ENCODE results near the gene APBB2.
A peak's percentile ranks its signal among the peaks of the same experiment; 100 is the strongest.
"Not testable (repeated sequence)": the region's sequence is repeated elsewhere in the genome, so short reads cannot be mapped to it uniquely, and the experiment has no call there.

APBB2 gene

DNA sequence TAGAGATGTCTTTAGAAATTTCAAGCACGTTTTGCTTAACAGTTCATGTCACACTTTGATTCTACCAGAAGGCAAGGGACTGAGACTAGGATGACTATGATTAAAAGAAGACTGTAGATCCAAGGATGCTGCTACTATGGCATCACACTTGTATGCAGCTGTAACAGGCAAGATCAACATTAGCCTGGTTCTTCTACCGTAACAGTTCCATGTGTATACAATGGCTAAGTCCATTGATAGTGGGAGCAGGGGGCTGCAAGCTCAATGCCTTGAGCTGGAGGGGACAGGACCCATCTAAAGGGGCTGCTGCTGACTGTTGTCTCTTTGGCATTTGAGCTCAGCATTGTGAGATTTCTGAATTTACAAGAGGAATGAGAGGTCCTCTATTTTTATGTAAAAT is 212.0 kb downstream of the APBB2 start:
- H3K4me3 Mint-ChIP-seq: no peak overlapping the region
- H3K4me1 Mint-ChIP-seq: no peaks in the 10 kb centered on the region
- ATAC-seq (no peak), DNase-seq (no peak)
- H3K27me3 Mint-ChIP-seq: peaks cover under 1% of the 10 kb centered on the region
- H3K27ac Mint-ChIP-seq: no peak overlapping the region
- no peaks in the 10 kb centered on the region for H3K9me3 Mint-ChIP-seq

DNA sequence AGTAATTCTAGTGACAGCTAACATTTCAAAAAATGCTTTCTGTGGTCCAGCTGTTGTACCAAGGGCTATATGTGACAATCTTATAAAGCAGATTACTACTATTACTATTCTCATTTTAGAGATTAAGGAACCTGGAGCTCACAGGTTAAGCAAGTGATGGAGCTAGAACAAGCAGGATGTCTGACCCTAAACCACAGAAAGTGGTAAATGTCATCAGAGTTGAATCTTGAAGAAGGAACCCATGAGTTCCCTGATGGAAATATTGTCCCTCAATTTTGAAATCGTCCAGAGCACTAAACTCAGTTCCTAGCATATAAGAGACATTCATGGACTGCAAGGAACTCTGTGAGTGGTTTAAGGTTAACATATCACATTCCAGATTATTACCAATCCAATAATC is 214.0 kb downstream of the APBB2 start:
- no peaks in the 10 kb centered on the region for H3K9me3 Mint-ChIP-seq

DNA sequence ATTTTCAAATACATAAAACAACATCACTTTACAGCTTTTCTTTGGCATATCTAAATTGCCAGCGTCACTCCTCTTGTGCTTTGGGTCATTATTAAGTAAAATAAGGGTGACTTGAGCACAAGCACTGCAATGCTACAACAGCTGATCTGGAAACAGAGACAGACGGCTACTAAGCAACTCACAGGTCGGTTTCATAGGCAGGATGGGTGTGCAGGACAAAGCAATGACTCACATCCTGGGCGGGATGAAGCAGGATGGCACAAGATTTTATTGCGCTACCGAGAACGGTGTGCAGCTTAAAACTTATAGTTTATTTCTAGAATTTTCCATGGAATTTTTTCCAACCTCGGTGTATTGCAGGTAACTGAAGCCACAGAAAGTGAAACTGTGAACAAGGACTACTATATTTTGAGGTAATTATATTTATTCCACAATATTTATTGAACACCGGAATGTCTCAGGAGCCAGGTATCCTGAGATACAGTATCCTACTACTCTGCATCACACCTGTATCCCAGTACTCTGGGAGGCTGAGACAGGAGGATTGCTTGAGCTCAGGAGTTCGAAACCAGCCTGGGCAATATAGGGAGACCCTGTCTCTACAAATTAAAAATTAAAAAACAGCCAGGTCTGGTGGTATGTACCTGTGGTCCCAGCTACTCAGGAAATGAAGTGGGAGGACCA is 215.5 kb downstream of the APBB2 start:
- H3K27ac Mint-ChIP-seq: no peak overlapping the region
- ATAC-seq: no peak

More for the DNA sequence above, 214.0 kb downstream of the APBB2 start:
- peaks cover 17% of the 10 kb centered on the region for H3K27me3 Mint-ChIP-seq
- DNase-seq (no peak), ATAC-seq (no peak)
- no peak overlapping the region for H3K4me3 Mint-ChIP-seq
- no peak overlapping the region for H3K27ac Mint-ChIP-seq
- no peaks in the 10 kb centered on the region for H3K4me1 Mint-ChIP-seq

DNA sequence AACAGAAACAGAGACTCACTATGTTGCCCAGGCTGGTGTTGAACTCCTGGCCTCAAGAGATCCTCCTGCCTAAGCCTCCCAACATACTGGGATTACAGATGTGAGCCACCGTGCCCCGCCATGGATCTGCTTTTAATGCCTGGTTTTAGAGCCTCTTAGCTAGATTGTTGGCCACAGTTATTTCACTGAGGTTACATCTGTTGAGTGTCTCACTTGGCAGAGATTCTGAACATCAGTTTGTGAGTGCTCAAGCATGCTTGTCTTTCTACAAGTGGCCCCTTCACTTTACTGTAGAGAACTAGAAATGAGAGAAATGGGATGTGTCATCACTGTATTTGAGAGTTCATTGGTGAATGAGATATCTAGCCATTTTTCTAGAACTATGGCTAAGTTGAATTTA is 218.5 kb downstream of the APBB2 start:
- peaks cover 17% of the 10 kb centered on the region for H3K27me3 Mint-ChIP-seq
- H3K27ac Mint-ChIP-seq: no peak overlapping the region
- H3K4me3 Mint-ChIP-seq: no peak overlapping the region
- no peaks in the 10 kb centered on the region for H3K4me1 Mint-ChIP-seq
- H3K9me3 Mint-ChIP-seq: no peaks in the 10 kb centered on the region
- ATAC-seq (no peak), DNase-seq (no peak)

More for the DNA sequence above, 215.5 kb downstream of the APBB2 start:
- no peaks in the 10 kb centered on the region for H3K9me3 Mint-ChIP-seq
- H3K4me3 Mint-ChIP-seq: no peak overlapping the region
- peaks cover 17% of the 10 kb centered on the region for H3K27me3 Mint-ChIP-seq
- H3K4me1 Mint-ChIP-seq: no peaks in the 10 kb centered on the region
- DNase-seq: no peak

DNA sequence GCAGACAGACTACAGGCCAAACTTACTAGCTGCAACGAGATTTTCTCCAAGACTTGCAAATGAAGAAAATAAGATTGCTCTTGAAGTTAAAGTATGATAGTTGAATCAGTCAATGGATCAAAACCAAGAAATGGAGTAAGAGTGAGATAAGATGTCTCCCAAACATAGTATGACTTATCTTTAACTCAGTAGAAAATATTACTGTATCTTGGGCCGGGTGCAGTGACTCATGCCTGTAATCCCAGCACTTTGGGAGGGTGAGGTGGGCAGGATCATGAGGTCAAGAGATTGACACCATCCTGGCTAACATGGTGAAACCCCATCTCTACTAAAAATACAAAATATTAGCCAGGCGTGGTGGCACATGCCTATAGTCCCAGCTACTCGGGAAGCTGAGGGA is 220.0 kb downstream of the APBB2 start:
- ATAC-seq, H3K27ac Mint-ChIP-seq, DNase-seq, H3K4me3 Mint-ChIP-seq, H3K4me1 Mint-ChIP-seq, H3K9me3 Mint-ChIP-seq: not testable (repeated sequence)
- H3K27me3 Mint-ChIP-seq: peaks cover 17% of the 10 kb centered on the region

DNA sequence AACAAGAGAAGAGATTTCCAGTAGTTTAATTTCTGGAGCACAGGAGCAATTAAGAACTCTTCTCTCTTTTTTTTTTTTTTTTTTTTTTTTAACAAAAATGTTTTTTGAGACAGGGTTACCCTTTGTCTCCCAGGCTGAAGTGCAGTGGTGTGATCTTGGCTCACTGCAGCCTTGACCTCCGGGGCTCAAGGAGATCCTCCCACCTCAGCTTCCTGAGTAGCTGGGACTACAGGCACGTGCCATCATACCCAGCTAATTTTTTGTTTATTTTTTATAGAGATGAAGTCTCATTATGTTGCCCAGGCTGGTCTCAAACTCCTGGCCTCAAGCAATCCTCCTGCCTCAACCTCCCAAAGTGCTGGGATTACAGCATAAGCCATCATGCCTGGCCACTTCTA is 221.0 kb downstream of the APBB2 start:
- DNase-seq, H3K9me3 Mint-ChIP-seq, H3K4me1 Mint-ChIP-seq, ATAC-seq, H3K4me3 Mint-ChIP-seq, H3K27ac Mint-ChIP-seq: not testable (repeated sequence)
- peaks cover 17% of the 10 kb centered on the region for H3K27me3 Mint-ChIP-seq

DNA sequence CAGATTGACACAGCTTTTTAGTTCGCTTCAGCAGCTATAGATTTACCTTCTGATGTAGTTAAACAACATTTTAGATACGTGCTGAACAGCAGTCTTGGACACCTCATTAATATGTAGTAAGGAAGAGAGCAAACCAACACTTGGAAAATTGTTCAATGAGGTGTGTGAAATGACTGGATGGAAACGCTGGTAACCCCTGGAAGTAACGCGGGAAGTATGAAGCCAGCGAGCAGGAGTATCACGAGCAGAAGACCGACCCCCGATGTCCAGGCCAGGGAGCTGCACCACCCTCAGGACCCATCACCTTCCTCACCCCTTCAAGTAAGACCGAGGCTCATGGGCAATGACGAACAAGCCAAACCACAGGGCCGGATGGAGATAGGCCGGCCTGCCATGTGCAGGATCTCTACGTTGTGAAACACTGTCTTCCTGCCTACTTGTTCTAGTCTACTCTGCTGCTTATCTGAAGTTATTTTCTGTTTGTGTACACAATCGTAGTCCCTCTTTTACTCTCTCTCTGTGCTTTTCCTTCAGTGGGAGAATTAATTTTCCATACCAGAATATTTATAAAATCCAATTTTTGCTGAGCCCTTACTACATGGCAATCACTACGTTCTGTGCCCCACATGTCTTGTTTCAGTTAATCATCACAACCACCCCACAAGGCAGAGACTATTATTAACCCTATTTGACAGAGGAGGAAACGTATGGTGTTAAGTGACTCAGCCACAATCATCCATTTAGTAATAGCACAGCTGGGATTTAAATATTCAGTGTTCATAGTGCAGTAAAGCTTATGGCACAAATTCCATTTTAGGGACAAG is 221.7 kb downstream of the APBB2 start:
- no peak overlapping the region for H3K4me3 Mint-ChIP-seq
- H3K9me3 Mint-ChIP-seq: no peaks in the 10 kb centered on the region
- no peak for DNase-seq
- no peaks in the 10 kb centered on the region for H3K4me1 Mint-ChIP-seq
- H3K27me3 Mint-ChIP-seq: peaks cover 17% of the 10 kb centered on the region
- H3K27ac Mint-ChIP-seq: no peak overlapping the region
- peak; percentile 62 for ATAC-seq

DNA sequence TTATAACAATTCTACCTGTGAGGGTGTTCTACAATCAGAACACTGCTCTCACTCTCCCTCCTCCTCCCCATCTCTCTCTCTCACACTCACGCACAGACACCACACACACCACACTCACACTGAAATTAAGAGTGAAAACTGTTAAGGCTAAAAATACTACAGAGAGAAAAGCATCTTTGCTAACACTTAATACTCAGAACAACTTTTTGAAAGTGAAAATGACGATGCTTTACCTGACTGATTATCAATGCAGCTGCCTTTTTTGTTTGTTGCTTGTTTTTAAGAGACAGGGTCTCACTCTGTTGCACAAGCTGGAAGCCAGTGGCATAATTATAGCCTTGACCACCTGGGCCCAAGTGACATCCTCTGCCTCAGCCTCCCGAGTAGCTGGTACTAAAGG is 222.4 kb downstream of the APBB2 start:
- H3K9me3 Mint-ChIP-seq: no peaks in the 10 kb centered on the region
- DNase-seq: no peak
- H3K27ac Mint-ChIP-seq: no peak overlapping the region
- no peaks in the 10 kb centered on the region for H3K4me1 Mint-ChIP-seq
- peaks cover 13% of the 10 kb centered on the region for H3K27me3 Mint-ChIP-seq
- ATAC-seq: no peak
- no peak overlapping the region for H3K4me3 Mint-ChIP-seq

DNA sequence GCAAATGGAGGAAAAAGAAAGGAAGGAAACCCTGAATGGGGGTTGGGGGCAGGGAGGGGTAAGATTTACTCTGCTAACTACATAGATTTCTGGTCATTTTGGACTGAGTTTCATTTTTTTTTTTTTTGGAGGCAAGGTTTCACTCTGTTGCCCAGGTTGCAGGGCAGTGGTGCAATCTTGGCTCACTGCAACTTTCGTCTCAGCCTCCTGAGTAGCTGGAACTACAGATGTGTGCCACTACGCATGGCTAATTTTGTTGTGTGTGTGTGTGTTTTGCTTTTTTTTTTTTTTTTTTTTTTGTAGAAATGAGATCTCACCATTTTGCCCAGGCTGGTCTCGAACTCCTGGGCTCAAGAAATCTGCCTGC is 223.5 kb downstream of the APBB2 start:
- Mint-ChIP-seq H3K27ac (no peak overlapping the region), H3K9me3 (no peaks in the 10 kb centered on the region), H3K4me1 (no peaks in the 10 kb centered on the region), H3K4me3 (no peak overlapping the region), H3K27me3 (peaks cover 2% of the 10 kb centered on the region)
- ATAC-seq (no peak), DNase-seq (no peak)

DNA sequence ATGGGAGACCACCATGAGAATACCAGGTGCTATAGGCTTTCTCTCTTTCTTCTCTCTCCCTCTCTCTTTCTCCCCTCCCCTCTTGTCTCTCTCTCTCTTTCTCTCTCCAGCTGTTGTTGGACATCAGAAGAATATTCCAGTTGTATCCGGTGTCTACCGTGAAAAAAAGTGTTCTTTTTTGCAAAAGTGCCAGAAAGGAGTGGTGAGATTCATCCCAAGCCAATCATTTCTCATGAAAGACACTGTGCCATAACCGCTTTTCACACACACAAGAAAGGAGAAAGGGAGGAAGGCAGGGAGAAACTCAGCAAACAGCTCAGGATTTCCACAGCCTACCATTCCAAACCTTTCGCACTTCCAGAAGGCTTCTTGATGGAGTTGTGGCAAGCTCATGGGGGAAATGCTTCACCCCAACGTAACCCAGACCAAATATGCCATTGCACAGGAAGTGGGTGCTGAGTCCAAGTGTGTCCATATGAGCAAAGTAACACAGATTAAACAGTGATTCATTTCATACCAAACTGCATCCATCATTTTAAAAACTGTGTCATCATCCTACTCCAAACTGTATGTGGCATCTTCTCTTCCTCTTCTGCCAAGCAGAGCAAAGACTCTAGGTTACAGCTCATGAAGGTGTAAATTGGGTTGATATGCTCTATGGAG is 224.0 kb downstream of the APBB2 start:
- DNase-seq (no peak), ATAC-seq (peak; percentile 57)
- Mint-ChIP-seq H3K4me1 (no peaks in the 10 kb centered on the region), H3K27me3 (no peaks in the 10 kb centered on the region), H3K4me3 (no peak overlapping the region), H3K27ac (no peak overlapping the region), H3K9me3 (no peaks in the 10 kb centered on the region)

DNA sequence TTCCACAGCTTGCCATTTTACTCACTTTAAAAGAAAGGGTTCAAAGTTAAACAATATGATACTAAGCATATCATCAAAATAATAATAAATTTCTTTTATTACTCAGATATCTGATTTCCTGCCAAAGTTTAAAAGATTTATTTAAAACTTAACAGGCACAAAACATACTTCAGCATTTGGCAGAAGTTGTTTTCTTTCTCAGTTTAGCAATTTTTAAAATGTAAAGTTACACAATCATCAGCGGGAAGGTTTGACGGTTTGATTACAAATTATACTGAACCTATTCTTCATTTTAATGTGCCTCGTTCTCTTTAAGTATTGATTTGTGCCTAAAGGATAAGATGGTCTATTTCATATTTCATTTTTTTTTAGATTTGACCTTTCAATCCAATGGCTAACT is 227.2 kb downstream of the APBB2 start:
- no peaks in the 10 kb centered on the region for H3K27me3 Mint-ChIP-seq

DNA sequence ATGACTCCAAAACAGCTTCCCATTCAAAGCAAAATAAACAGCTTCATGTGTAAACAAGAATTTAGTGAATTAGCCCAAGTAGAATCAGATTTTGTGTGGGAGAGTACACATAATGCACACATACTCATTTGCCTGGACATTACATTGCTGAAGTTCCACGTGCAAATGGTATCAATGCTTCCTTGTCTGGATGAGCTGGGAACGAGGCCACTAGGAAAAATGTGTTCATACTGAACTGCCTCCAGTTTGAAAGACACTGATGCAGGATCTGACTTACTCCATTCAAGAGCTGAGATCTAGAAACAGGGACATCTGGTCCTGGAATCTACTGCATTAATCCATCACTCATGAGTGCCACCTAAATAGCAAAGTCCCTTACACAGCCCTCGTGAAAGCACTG is 228.0 kb downstream of the APBB2 start:
- Mint-ChIP-seq H3K27me3 (no peaks in the 10 kb centered on the region), H3K4me1 (no peaks in the 10 kb centered on the region), H3K27ac (peak overlapping the region in 1 of 2 donors; percentile 16), H3K4me3 (no peak overlapping the region), H3K9me3 (no peaks in the 10 kb centered on the region)
- no peak for ATAC-seq
- no peak for DNase-seq

More for the DNA sequence above, 227.2 kb downstream of the APBB2 start:
- no peak overlapping the region for H3K4me3 Mint-ChIP-seq
- H3K9me3 Mint-ChIP-seq: no peaks in the 10 kb centered on the region
- no peaks in the 10 kb centered on the region for H3K4me1 Mint-ChIP-seq
- no peak overlapping the region for H3K27ac Mint-ChIP-seq
- DNase-seq (no peak), ATAC-seq (no peak)

DNA sequence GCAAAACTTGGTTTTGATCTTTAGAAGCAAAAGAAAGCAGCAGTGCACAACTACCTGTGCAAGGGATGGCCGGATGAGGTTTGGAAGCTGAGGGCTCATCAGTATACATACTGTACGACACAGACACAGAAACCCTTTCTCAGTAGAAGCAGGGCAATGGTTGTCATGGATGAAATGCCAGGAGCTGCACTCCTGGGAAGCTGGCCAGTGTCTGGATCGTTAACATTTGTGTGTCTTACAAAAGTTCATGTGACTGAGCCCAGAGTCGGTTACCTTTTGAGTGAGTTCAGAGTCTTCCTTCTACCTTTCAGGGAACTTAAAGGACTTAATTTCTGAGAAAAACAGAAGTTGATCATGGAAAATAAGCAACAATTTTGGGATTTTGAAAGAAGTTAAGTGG is 230.3 kb downstream of the APBB2 start:
- no peak for ATAC-seq
- DNase-seq: no peak
- H3K27me3 Mint-ChIP-seq: no peaks in the 10 kb centered on the region
- H3K4me1 Mint-ChIP-seq: no peaks in the 10 kb centered on the region
- H3K9me3 Mint-ChIP-seq: no peaks in the 10 kb centered on the region
- H3K4me3 Mint-ChIP-seq: no peak overlapping the region
- H3K27ac Mint-ChIP-seq: no peak overlapping the region

DNA sequence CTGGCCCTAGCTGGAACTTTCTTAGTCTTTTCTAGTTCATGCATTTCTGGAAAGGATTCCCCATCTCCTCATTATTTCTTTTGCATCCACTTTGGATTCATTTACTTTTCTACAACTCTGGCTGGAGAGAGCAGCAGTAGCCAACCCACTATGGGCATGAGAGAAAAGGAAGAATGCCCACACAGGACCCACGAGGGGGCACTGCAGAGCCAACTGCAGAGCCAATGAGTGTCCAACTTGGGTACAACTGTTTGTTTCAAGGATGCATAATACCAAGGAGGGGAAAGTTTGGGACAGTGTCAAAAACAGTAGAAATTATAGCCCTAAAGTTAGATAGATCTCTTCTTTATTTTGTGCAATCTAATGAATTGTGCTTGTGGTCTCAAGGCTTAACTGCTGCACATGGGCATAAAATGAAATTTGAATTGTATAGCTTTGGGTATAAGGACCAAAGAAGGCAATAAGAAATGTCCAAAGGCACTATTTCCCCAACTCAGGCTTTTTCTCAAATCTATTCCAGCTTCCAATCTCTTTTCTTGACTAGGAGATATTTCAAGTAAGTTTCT is 233.9 kb downstream of the APBB2 start:
- no peak for DNase-seq
- no peak for ATAC-seq
- H3K9me3 Mint-ChIP-seq: no peaks in the 10 kb centered on the region
- H3K27ac Mint-ChIP-seq: no peak overlapping the region
- H3K4me1 Mint-ChIP-seq: no peaks in the 10 kb centered on the region
- no peak overlapping the region for H3K4me3 Mint-ChIP-seq
- H3K27me3 Mint-ChIP-seq: no peaks in the 10 kb centered on the region

DNA sequence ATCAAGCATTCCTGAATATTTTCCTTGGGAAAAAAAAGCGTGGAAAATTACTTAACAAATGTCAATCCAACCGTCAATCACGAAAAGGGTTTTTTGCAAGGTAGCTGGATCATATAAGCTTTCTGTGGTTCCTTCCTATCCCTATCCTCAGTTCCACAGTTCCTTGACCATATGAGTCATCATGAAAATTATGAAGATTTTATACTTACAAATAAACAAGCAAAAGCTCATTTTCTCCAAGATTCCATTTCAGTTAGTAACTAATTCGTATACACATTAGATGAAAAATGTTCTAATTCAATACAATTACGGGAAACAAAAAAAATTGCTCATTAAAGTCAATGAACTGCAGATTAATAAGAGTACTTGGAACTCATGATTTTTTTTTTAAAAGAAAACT is 235.8 kb downstream of the APBB2 start:
- Mint-ChIP-seq H3K4me1 (no peaks in the 10 kb centered on the region), H3K4me3 (no peak overlapping the region), H3K27me3 (peaks cover 14% of the 10 kb centered on the region), H3K9me3 (no peaks in the 10 kb centered on the region), H3K27ac (no peak overlapping the region)
- no peak for DNase-seq
- no peak for ATAC-seq

DNA sequence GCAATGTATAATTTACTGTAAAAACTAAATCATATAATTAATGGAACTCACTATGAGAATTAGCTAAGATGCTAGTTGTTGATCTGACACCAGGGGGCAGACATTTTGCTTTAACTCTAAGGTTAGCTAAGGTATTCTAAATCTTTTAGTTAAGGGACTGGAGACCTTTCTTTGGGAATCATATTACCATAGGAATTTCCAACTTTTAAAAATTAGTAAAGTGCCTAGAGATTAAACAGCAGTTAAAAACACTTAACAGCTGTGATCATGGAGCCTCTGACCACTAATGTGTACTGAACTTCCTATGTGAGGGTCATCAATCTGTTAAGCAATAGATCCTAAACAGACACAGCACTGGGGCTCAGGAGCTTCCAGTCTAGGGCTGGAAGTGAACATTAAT is 238.0 kb downstream of the APBB2 start:
- H3K27ac Mint-ChIP-seq: no peak overlapping the region
- ATAC-seq: no peak
- H3K4me3 Mint-ChIP-seq: no peak overlapping the region

More for the DNA sequence above, 238.0 kb downstream of the APBB2 start:
- H3K4me1 Mint-ChIP-seq: no peaks in the 10 kb centered on the region
- no peaks in the 10 kb centered on the region for H3K9me3 Mint-ChIP-seq
- peaks cover 23% of the 10 kb centered on the region for H3K27me3 Mint-ChIP-seq
- DNase-seq: no peak

Measured in stimulated activated naive CD8-positive, alpha-beta T cell treated with anti-CD3 and anti-CD28 coated beads, Interleukin-15, amount 100 ng/mL, for 72 hours (primary cell).